Measurements from ENCODE around the gene APOC1.

DNA sequence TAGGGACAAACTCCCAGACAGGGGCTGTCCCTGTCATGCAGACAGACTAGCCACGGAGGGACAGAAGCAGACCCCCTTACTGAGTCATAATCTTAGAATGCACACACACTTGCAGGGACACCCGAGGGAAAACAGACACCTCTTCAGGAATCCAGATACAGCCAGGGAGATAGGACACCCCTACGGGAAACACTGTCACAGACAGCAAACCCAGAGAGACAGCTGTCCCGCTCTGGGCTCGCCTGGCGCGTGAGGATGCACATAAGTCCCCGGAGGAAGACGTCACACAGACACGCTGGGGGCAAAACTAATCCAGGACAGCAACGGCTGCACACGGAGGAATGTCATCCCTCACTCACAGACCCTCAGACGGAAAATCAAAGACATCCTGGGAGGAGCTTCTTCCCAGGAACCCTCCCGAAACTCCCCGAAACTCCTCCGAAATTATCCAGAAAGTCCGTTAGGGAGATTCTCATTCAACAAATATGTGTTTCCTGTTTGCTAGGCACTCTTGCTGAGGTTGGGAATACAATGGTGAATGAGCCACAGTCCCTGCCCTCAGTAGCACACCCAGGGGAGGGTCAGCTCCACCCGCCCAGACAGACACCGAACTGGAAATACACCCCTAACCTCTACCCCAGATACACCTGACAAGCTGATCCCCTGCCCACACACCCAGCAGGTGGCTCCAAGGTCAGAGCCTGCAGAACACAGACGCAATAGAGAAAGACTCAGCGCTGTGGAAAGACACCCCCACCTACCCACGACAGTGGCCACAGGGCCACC lies 38.5 kb upstream of the APOC1 start:
- TF ChIP-seq, protein P1, sequence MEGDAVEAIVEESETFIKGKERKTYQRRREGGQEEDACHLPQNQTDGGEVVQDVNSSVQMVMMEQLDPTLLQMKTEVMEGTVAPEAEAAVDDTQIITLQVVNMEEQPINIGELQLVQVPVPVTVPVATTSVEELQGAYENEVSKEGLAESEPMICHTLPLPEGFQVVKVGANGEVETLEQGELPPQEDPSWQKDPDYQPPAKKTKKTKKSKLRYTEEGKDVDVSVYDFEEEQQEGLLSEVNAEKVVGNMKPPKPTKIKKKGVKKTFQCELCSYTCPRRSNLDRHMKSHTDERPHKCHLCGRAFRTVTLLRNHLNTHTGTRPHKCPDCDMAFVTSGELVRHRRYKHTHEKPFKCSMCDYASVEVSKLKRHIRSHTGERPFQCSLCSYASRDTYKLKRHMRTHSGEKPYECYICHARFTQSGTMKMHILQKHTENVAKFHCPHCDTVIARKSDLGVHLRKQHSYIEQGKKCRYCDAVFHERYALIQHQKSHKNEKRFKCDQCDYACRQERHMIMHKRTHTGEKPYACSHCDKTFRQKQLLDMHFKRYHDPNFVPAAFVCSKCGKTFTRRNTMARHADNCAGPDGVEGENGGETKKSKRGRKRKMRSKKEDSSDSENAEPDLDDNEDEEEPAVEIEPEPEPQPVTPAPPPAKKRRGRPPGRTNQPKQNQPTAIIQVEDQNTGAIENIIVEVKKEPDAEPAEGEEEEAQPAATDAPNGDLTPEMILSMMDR (conservative IDR thresholded peaks at IDR 0.05 in 1 of 2, IDR thresholded peaks at IDR 0.05 in 1 of 2; ENCODE audit: low read depth in 1 of 2, low read length in 2 of 2) = no peak
- TF ChIP-seq EZH2 (IDR thresholded peaks at IDR 0.05; ENCODE audit: low read length, missing control alignments) = no peak
